Keratinocyte (primary cell): ENCODE data around the gene TIAM1. TPM values are rescaled to one million over a fixed set of nuclear protein-coding genes. Genes with fewer than 3 reads are reported as not detected.

Experiments used
- DNase-seq: peaks from one replicate; pipeline ENCODE4 v3.0.0-alpha.2; 2011; ENCODE audit warnings: low read depth, missing footprints, low spot score
- FAIRE-seq: peaks from 2 replicates; lab custom pipeline; 2011; peaks lifted over from hg19 to GRCh38; lab: Jason Lieb, UNC
- H2AFZ ChIP-seq: 2 replicates; pipeline ENCODE4 v1.6.0; 2012; ENCODE audit warnings: low read length, control low read depth, inconsistent platforms; ENCODE audit not compliant: control insufficient read depth
- H3K27ac ChIP-seq: 2 replicates; pipeline ENCODE4 v1.5.1; 2011; ENCODE audit warnings: low read length; ENCODE audit not compliant: control insufficient read depth, insufficient read depth
- H3K27me3 ChIP-seq: 3 replicates; pipeline ENCODE4 v1.6.0; 2011; ENCODE audit warnings: low read length; ENCODE audit not compliant: control insufficient read depth, insufficient read depth; ENCODE audit errors: extremely low read depth
- H3K36me3 ChIP-seq, 2 experiments: 2 replicates in 1 of 2; 3 replicates in 1 of 2; pipeline ENCODE4 v1.5.1; 2011; ENCODE audit warnings: low read length in 2 of 2, mild to moderate bottlenecking in 1 of 2; ENCODE audit not compliant: control insufficient read depth in 2 of 2, insufficient read depth in 2 of 2; ENCODE audit errors: extremely low read depth in 1 of 2
- H3K4me1 ChIP-seq: 3 replicates; pipeline ENCODE4 v1.5.1; 2011; ENCODE audit warnings: low read length; ENCODE audit not compliant: control insufficient read depth, insufficient read depth; ENCODE audit errors: extremely low read depth
- H3K4me2 ChIP-seq: 3 replicates; pipeline ENCODE4 v1.6.0; 2011; ENCODE audit warnings: low read depth, low read length; ENCODE audit not compliant: control insufficient read depth, insufficient read depth; ENCODE audit errors: extremely low read depth
- H3K4me3 ChIP-seq, 3 experiments: fragments of 200-600 bp in 1 of 3; sonication (generic) in 1 of 3; 2 replicates in 2 of 3; 3 replicates in 1 of 3; pipeline ENCODE4 v1.5.1; 2011 to 2016; ENCODE audit warnings: low read length in 3 of 3, mild to moderate bottlenecking in 3 of 3, control low read depth in 2 of 3, inconsistent platforms in 1 of 3, low read depth in 1 of 3, mixed read lengths in 1 of 3, mixed run types in 1 of 3, moderate library complexity in 1 of 3; ENCODE audit not compliant: control insufficient read depth in 2 of 3, insufficient read depth in 2 of 3; ENCODE audit errors: extremely low read depth in 1 of 3
- H3K79me2 ChIP-seq: 2 replicates; pipeline ENCODE4 v1.6.0; 2012; ENCODE audit warnings: low read length; ENCODE audit not compliant: control insufficient read depth, insufficient read depth
- H3K9ac ChIP-seq: 3 replicates; pipeline ENCODE4 v1.6.0; 2011; ENCODE audit warnings: low read length; ENCODE audit not compliant: control insufficient read depth, insufficient read depth; ENCODE audit errors: extremely low read depth
- H3K9me1 ChIP-seq: 3 replicates; pipeline ENCODE4 v1.6.0; 2011; ENCODE audit warnings: low read length; ENCODE audit not compliant: control insufficient read depth, insufficient read depth; ENCODE audit errors: extremely low read depth
- H3K9me3 ChIP-seq: 2 replicates; pipeline ENCODE4 v1.5.1; 2012; ENCODE audit warnings: low read depth, low read length; ENCODE audit not compliant: control insufficient read depth
- H4K20me1 ChIP-seq: 3 replicates; pipeline ENCODE4 v1.6.0; 2011; ENCODE audit warnings: low read length; ENCODE audit not compliant: control insufficient read depth, insufficient read depth; ENCODE audit errors: extremely low read depth
- CTCF ChIP-seq, 3 experiments: IDR thresholded peaks in 1 of 3; conservative IDR thresholded peaks in 1 of 3; optimal IDR thresholded peaks in 1 of 3; 2 replicates in 2 of 3; 3 replicates in 1 of 3; pipeline versions ENCODE3 to v1.5.1; 2011; ENCODE audit warnings: low read length in 3 of 3, mild to moderate bottlenecking in 3 of 3, moderate library complexity in 2 of 3, control low read depth in 1 of 3, inconsistent platforms in 1 of 3; ENCODE audit not compliant: insufficient read depth in 2 of 3; ENCODE audit errors: extremely low read depth in 1 of 3
- EZH2 ChIP-seq: IDR thresholded peaks from one replicate; pipeline ENCODE4 v1.6.1; 2012; ENCODE audit warnings: inconsistent platforms, mild to moderate bottlenecking, low read length, moderate library complexity
- dilution Hi-C: fragments of 300-500 bp; cut with MboI; formaldehyde crosslinking; loops from one replicate; pipeline ENCODE4 v1.7.0; 2020; ENCODE audit warnings: low sequenced_read_pairs; ENCODE audit not compliant: extremely low pct_ligation_motif_present
- polyA plus RNA-seq, 5 experiments: library from polyadenylated mRNA; depleted of rRNA in 3 of 5; stranded (reverse) in 3 of 5; stranded (forward) in 1 of 5; unstranded in 1 of 5; fragments of >200 nt; gene quantifications; 1 replicate in 1 of 5; 2 replicates in 3 of 5; 3 replicates in 1 of 5; pipeline versions ENCODE4 v1.2.1 to v1.2.3, GENCODE V29; 2011 to 2012; ENCODE audit warnings: missing spikeins in 2 of 5, low read depth in 1 of 5, low replicate concordance in 1 of 5

The TIAM1 gene
- polyA plus RNA-seq, 1 donor (not counting 4 experiments of a cell fraction or from before 2014, with no cell fraction given), result 8.3 TPM

GRCh38 chr21:31092832-31093625 lies 251.0 kb downstream of the TIAM1 start:
- DNase-seq, result no peak
- H3K27me3 ChIP-seq, result no peaks in the 10 kb centered on the region
- H2AFZ ChIP-seq, result no peak overlapping the region
- no peak for FAIRE-seq
- no peaks in the 10 kb centered on the region for H3K4me1 ChIP-seq
- H3K79me2 ChIP-seq, result no peaks in the 10 kb centered on the region
- H3K9ac ChIP-seq, result no peak overlapping the region
- no peaks in the 10 kb centered on the region for H3K9me1 ChIP-seq
- no peak overlapping the region for H3K4me2 ChIP-seq
- TF ChIP-seq EZH2, result no peak
- TF ChIP-seq CTCF (optimal IDR thresholded peaks at IDR 0.05 in 1 of 3, IDR thresholded peaks at IDR 0.05 in 1 of 3, conservative IDR thresholded peaks at IDR 0.05 in 1 of 3; ENCODE audit: extremely low read depth in 1 of 3, insufficient read depth in 2 of 3, low read length in 3 of 3), result no peak
- dilution Hi-C loops, result no loop called here
- H3K36me3 ChIP-seq, result no peaks in the 10 kb centered on the region
- no peak overlapping the region for H3K27ac ChIP-seq
- H3K9me3 ChIP-seq, result no peaks in the 10 kb centered on the region
- no peak overlapping the region for H3K4me3 ChIP-seq
- H4K20me1 ChIP-seq, result no peaks in the 10 kb centered on the region

DNA sequence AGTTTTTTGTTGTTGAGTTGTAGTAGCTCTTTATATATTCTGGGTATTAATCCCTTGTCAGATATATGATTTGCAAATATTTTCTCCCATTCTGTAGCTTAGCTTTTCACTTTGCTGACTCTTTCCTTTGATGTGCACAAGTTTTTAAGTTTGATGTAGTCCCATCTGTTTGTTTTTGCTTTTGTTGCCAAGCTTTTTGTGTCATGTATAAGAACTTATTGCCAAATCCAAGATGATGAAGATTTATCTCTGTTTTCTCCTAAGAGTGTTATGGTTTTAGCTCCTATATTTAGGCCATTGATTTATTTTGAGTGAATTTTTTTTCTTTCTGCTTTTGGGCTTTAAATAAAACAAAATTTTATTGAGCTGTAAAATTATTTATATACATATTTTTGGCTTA lies 253.7 kb downstream of the TIAM1 start:
- Histone ChIP-seq H3K36me3 (no peaks in the 10 kb centered on the region), H3K4me2 (no peak overlapping the region), H3K9me3 (no peaks in the 10 kb centered on the region), H3K27ac (no peak overlapping the region), H3K9ac (no peak overlapping the region), H3K27me3 (no peaks in the 10 kb centered on the region), H2AFZ (no peak overlapping the region), H3K4me3 (no peak overlapping the region), H4K20me1 (no peaks in the 10 kb centered on the region), H3K4me1 (no peaks in the 10 kb centered on the region), H3K9me1 (no peaks in the 10 kb centered on the region), H3K79me2 (no peaks in the 10 kb centered on the region)
- TF ChIP-seq EZH2 (no peak), CTCF (optimal IDR thresholded peaks at IDR 0.05 in 1 of 3, IDR thresholded peaks at IDR 0.05 in 1 of 3, conservative IDR thresholded peaks at IDR 0.05 in 1 of 3; ENCODE audit: extremely low read depth in 1 of 3, insufficient read depth in 2 of 3, low read length in 3 of 3) (no peak)
- FAIRE-seq (no peak), DNase-seq (no peak)
- dilution Hi-C loops, result no loop called here
